Sigmoid colon (tissue), 7 donors: Measurements from ENCODE around the gene UVRAG. TPM values are rescaled to one million over a fixed set of nuclear protein-coding genes. Genes with fewer than 3 reads are reported as not detected.

Experiments used
- DNase-seq: peaks from one replicate; pipeline ENCODE4 v3.0.0-alpha.2; 2019
- H3K27ac ChIP-seq, 4 donors: fragments of 200-600 bp; sonication (generic); one replicate each; pipeline ENCODE4 v1.5.1; 2016 to 2019; ENCODE audit warnings: mild to moderate bottlenecking in 1 of 4
- H3K27me3 ChIP-seq, 3 donors: fragments of 200-600 bp; sonication (generic); one replicate each; pipeline ENCODE4 v1.5.1; 2019; ENCODE audit warnings: mild to moderate bottlenecking in 1 of 3
- H3K36me3 ChIP-seq, 4 donors: fragments of 200-600 bp; sonication (generic); one replicate each; pipeline ENCODE4 v1.5.1; 2016 to 2019
- H3K4me1 ChIP-seq, 4 donors: fragments of 200-600 bp; sonication (generic); one replicate each; pipeline ENCODE4 v1.5.1; 2017 to 2019
- H3K4me3 ChIP-seq, 4 donors: fragments of 200-600 bp; sonication (generic); one replicate each; pipeline ENCODE4 v1.5.1; 2017 to 2019; ENCODE audit warnings: mild to moderate bottlenecking in 2 of 4, moderate library complexity in 1 of 4
- H3K9me3 ChIP-seq, 4 donors: fragments of 200-600 bp in 3 of 4; sonication (generic) in 3 of 4; one replicate each; pipeline versions ENCODE4 v1.5.1 to v1.6.1; 2013 to 2019
- CTCF ChIP-seq, 4 experiments: fragments of 450-650 bp in 3 of 4; fragments of 200-600 bp in 1 of 4; IDR thresholded peaks; one replicate each; pipeline ENCODE4 v1.5.1; 2016 to 2019; ENCODE audit warnings: antibody characterized with exemption in 4 of 4, mild to moderate bottlenecking in 3 of 4, moderate library complexity in 2 of 4
- EP300 ChIP-seq, 4 donors: sonication (generic); formaldehyde crosslinking; IDR thresholded peaks; one replicate each; pipeline ENCODE4 v1.6.1; 2017; ENCODE audit warnings: antibody characterized with exemption in 4 of 4
- POLR2A ChIP-seq, 2 donors: fragments of 450-650 bp; IDR thresholded peaks; one replicate each; pipeline ENCODE4 v1.6.1; 2016; ENCODE audit warnings: antibody characterized with exemption in 2 of 2, mild to moderate bottlenecking in 2 of 2, moderate library complexity in 2 of 2
- POLR2AphosphoS5 ChIP-seq, 4 donors: sonication (generic); formaldehyde crosslinking; IDR thresholded peaks; one replicate each; pipeline ENCODE4 v1.6.1; 2017; ENCODE audit warnings: antibody characterized with exemption in 4 of 4
- WGBS, 2 donors: extraction: QIAGEN DNeasy Blood & Tissue Kit; methylation state at CpG; one replicate each; pipeline ENCODE4 v1.1.7; 2013; 5-methylcytosine and 5-hydroxymethylcytosine counted together
- intact Hi-C: fragments of 100-400 bp; cut with DNase I; formaldehyde crosslinking; loops from one replicate; pipeline ENCODE4 v1.15.1; 2023
- polyA plus RNA-seq, 3 donors: library from polyadenylated mRNA; stranded (reverse); fragments of 200-250 nt; gene quantifications; one replicate each; pipeline ENCODE4 v1.2.3, GENCODE V29; 2013
- total RNA-seq, 4 donors: library from RNA; depleted of rRNA; stranded (reverse); fragments of >200 nt; gene quantifications; one replicate each; pipeline ENCODE4 v1.1.0, GENCODE V29; 2016
- donor health status: healthy with polysubstance abuse.
- donor health status: Bipolar disorder and iron deficiency.
- donor health status: healthy.

Gene UVRAG
- total and polyA plus RNA-seq, 7 donors: 4.9 to 43.2 (median 29.3) TPM

- Histone ChIP-seq H3K27ac (no peak overlapping the region), H3K27me3 (no peaks in the 10 kb centered on the region), H3K9me3 (no peaks in the 10 kb centered on the region), H3K36me3 (peaks cover 0 to 28% (median 5%) of the 10 kb centered on the region in 4 donors), H3K4me3 (no peak overlapping the region), H3K4me1 (no peaks in the 10 kb centered on the region)
- 91 to 94% methylated on average over 6 of the region's 6 CpGs for WGBS, 2 donors
- intact Hi-C loops: no loop called here
- TF ChIP-seq EP300 (IDR thresholded peaks at IDR 0.05) (no peak), POLR2AphosphoS5 (IDR thresholded peaks at IDR 0.05) (no peak), CTCF (IDR thresholded peaks at IDR 0.05) (no peak), POLR2A (IDR thresholded peaks at IDR 0.05) (no peak)
- no peak for DNase-seq
These were observed 247.7 kb downstream of the UVRAG start for GRCh38 chr11:76062733-76063132.

GRCh38 chr11:76064192-76064591 is 249.2 kb downstream of the UVRAG start:
- 92 to 94% methylated on average over 3 of the region's 3 CpGs for WGBS, 2 donors
- Histone ChIP-seq H3K36me3 (peaks cover 0 to 37% (median 6%) of the 10 kb centered on the region in 4 donors), H3K9me3 (no peaks in the 10 kb centered on the region), H3K27me3 (no peaks in the 10 kb centered on the region), H3K4me3 (no peak overlapping the region), H3K4me1 (no peaks in the 10 kb centered on the region), H3K27ac (no peak overlapping the region)
- intact Hi-C loops: no loop called here
- DNase-seq: no peak
- TF ChIP-seq EP300 (IDR thresholded peaks at IDR 0.05) (no peak), POLR2AphosphoS5 (IDR thresholded peaks at IDR 0.05) (no peak), CTCF (IDR thresholded peaks at IDR 0.05) (no peak), POLR2A (IDR thresholded peaks at IDR 0.05) (no peak)

- WGBS, 2 donors: 96 to 97% methylated on average over 2 of the region's 2 CpGs
These were observed 252.1 kb downstream of the UVRAG start for GRCh38 chr11:76067099-76067498.

GRCh38 chr11:76069001-76069400 is 254.0 kb downstream of the UVRAG start:
- TF ChIP-seq CTCF (IDR thresholded peaks at IDR 0.05) (no peak), POLR2AphosphoS5 (IDR thresholded peaks at IDR 0.05) (no peak), POLR2A (IDR thresholded peaks at IDR 0.05) (no peak), EP300 (IDR thresholded peaks at IDR 0.05) (no peak)
- H3K4me1 ChIP-seq: peaks cover 0 to 6% (median 3%) of the 10 kb centered on the region in 4 donors
- no peaks in the 10 kb centered on the region for H3K9me3 ChIP-seq
- no peak overlapping the region for H3K27ac ChIP-seq
- no peaks in the 10 kb centered on the region for H3K27me3 ChIP-seq
- H3K36me3 ChIP-seq: peaks cover 0 to 29% (median 6%) of the 10 kb centered on the region in 4 donors
- no peak for DNase-seq
- no peak overlapping the region for H3K4me3 ChIP-seq
- intact Hi-C loops: no loop called here

More at GRCh38 chr11:76067099-76067498, 252.1 kb downstream of the UVRAG start:
- no peak for DNase-seq
- no peak overlapping the region for H3K4me3 ChIP-seq
- no peaks in the 10 kb centered on the region for H3K27me3 ChIP-seq
- no peaks in the 10 kb centered on the region for H3K9me3 ChIP-seq
- peaks cover 0 to 29% (median 6%) of the 10 kb centered on the region in 4 donors for H3K36me3 ChIP-seq
- H3K4me1 ChIP-seq: no peaks in the 10 kb centered on the region
- TF ChIP-seq CTCF (IDR thresholded peaks at IDR 0.05) (no peak), POLR2AphosphoS5 (IDR thresholded peaks at IDR 0.05) (no peak), POLR2A (IDR thresholded peaks at IDR 0.05) (no peak), EP300 (IDR thresholded peaks at IDR 0.05) (no peak)
- H3K27ac ChIP-seq: no peak overlapping the region
- intact Hi-C loops: no loop called here

GRCh38 chr11:76071090-76071489 is 256.1 kb downstream of the UVRAG start:
- Histone ChIP-seq H3K36me3 (peaks cover 0 to 25% (median 6%) of the 10 kb centered on the region in 4 donors), H3K27ac (no peak overlapping the region), H3K27me3 (no peaks in the 10 kb centered on the region), H3K4me1 (peaks cover 0 to 15% (median 9%) of the 10 kb centered on the region in 4 donors), H3K9me3 (no peaks in the 10 kb centered on the region), H3K4me3 (no peak overlapping the region)
- no peak for DNase-seq
- TF ChIP-seq CTCF (IDR thresholded peaks at IDR 0.05) (no peak), EP300 (IDR thresholded peaks at IDR 0.05) (no peak), POLR2A (IDR thresholded peaks at IDR 0.05) (no peak), POLR2AphosphoS5 (IDR thresholded peaks at IDR 0.05) (no peak)
- intact Hi-C loops: no loop called here
